HEK293T (cell line): ENCODE data around the gene PLXND1.

Experiments used
- ARNT ChIP-seq: fragments of 450-650 bp; IDR thresholded peaks from 2 replicates; pipeline ENCODE4 v1.6.1; 2017; ENCODE audit warnings: mild to moderate bottlenecking
- BHLHE40 ChIP-seq: fragments of 450-650 bp; IDR thresholded peaks from 2 replicates; pipeline ENCODE4 v1.6.1; 2016; ENCODE audit warnings: mild to moderate bottlenecking, moderate library complexity, borderline replicate concordance
- ZNF384 ChIP-seq: fragments of 450-650 bp; IDR thresholded peaks from 2 replicates; pipeline ENCODE4 v1.6.1; 2016

DNA sequence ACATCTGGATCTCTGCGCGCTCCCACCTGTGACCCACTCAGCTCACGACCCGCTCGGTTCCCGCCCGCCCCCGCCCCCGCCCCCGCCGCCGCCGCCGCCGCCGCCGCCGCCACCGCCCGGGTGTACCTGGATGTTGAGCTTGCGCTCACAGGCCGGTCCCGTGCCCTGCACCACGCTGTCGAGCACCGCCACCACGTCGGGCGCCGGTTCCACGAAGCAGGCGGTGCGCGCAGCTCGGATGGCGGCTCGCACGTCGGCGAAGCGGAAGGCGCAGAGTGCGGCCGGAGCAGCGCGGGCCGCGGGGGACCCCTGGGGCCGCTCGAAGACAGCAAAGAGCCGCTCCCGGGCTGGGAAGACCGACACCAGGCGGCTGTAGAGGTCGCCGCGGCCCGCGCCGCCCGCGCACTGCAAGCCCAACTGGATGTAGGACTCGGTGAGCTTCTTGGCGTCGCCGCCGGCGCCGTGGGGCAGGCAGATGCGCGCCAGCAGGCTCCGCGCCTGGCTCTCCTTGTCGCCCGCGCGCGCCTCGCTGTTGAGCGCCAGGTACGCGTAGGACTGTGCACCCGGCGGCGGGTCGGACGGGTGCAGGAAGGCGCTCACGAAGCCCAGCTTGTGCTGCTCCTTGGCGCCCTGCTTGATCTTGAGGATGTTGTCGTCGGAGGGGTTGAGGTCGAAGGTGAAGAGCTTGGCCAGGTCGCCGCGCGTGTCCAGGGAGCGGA is 1.1 kb downstream of the PLXND1 start:
- no peak for TF ChIP-seq ZNF384
- TF ChIP-seq ARNT, result no peak
- no peak for TF ChIP-seq BHLHE40
